Kidney (tissue), 14 donors: ENCODE results near the gene AFF3. TPM values are rescaled to one million over a fixed set of nuclear protein-coding genes. Genes with fewer than 3 reads are reported as not detected.

Source experiments
- DNase-seq, 5 donors: peaks; one replicate each; pipeline ENCODE4 v3.0.0-alpha.2; 2013 to 2020
- FAIRE-seq: peaks from 2 replicates; lab custom pipeline; 2012; peaks lifted over from hg19 to GRCh38; lab: Jason Lieb, UNC
- H3K27ac ChIP-seq, 2 donors: one replicate each; pipeline ENCODE4 v1.7.0; 2013; ENCODE audit warnings: low read depth in 2 of 2, low read length in 2 of 2, inconsistent platforms in 1 of 2
- H3K27me3 ChIP-seq: one replicate; pipeline ENCODE4 v1.7.1; 2013; ENCODE audit warnings: low read length, inconsistent platforms; ENCODE audit not compliant: control insufficient read depth, insufficient read depth
- H3K36me3 ChIP-seq, 3 donors: one replicate each; pipeline versions ENCODE4 v1.7.0 to v1.7.1; 2013; ENCODE audit warnings: low read length in 3 of 3, control low read depth in 1 of 3, inconsistent platforms in 1 of 3; ENCODE audit not compliant: insufficient read depth in 3 of 3, control insufficient read depth in 2 of 3
- H3K4me1 ChIP-seq, 3 donors: one replicate each; pipeline versions ENCODE4 v1.7.0 to v1.7.1; 2013; ENCODE audit warnings: low read length in 3 of 3, inconsistent platforms in 1 of 3, low read depth in 1 of 3; ENCODE audit not compliant: control insufficient read depth in 2 of 3, insufficient read depth in 2 of 3
- H3K4me3 ChIP-seq, 3 donors: one replicate each; pipeline versions ENCODE4 v1.7.0 to v1.8.1; 2013; ENCODE audit warnings: low read length in 3 of 3, control low read depth in 1 of 3, inconsistent platforms in 1 of 3
- H3K9ac ChIP-seq, 3 donors: one replicate each; pipeline versions ENCODE4 v1.7.0 to v1.7.1; 2013; ENCODE audit warnings: low read length in 3 of 3, control low read depth in 1 of 3, inconsistent platforms in 1 of 3
- H3K9me3 ChIP-seq, 3 donors: one replicate each; pipeline versions ENCODE4 v1.7.0 to v1.7.1; 2013; ENCODE audit warnings: low read length in 3 of 3, control low read depth in 1 of 3, inconsistent platforms in 1 of 3; ENCODE audit not compliant: control insufficient read depth in 2 of 3, insufficient read depth in 1 of 3
- CTCF ChIP-seq: IDR thresholded peaks from 3 replicates; pipeline ENCODE4 v1.5.1; 2012; ENCODE audit warnings: mild to moderate bottlenecking, moderate library complexity, borderline replicate concordance; ENCODE audit not compliant: insufficient read depth; ENCODE audit errors: extremely low read depth
- intact Hi-C: fragments of 100-400 bp; cut with DNase I; formaldehyde crosslinking; loops from one replicate; pipeline ENCODE4 v1.11.1; 2022
- polyA plus RNA-seq: library from polyadenylated mRNA; stranded (reverse); fragments of 350-450 nt; fragmentation: Illumina TruSeq; extraction: RNeasy Lipid Tissue Mini Kit (QIAGEN cat#74804); gene quantifications from one replicate; pipeline ENCODE4 v1.2.3, GENCODE V29; 2014; ENCODE audit warnings: low read depth, low replicate concordance; ENCODE audit not compliant: insufficient read depth
- total RNA-seq: library from RNA; stranded (reverse); fragmentation: NEBNext Ultra II Directional; extraction: Animal tissue kit (Norgen Biotek cat#: 25700); gene quantifications from one replicate; pipeline ENCODE4 v1.2.1, GENCODE V29; 2021
- donor health status: control.
- donor health status: control.
- donor health status: control.
- donor health status: control.
- donor health status: control.
- donor health status: DM: yes; HTN: yes; CAD: no.
- donor health status: Normal renal cell carcinoma (clear cell type).

The AFF3 gene
- total and polyA plus RNA-seq, 2 donors from 2014 or later, result 0.65 to 11.0 TPM

- no peaks in the 10 kb centered on the region for H3K36me3 ChIP-seq
- FAIRE-seq, result no peak
- H3K27me3 ChIP-seq, result no peaks in the 10 kb centered on the region
- H3K27ac ChIP-seq, result no peak overlapping the region
- intact Hi-C loops, result no loop called here
- no peak overlapping the region for H3K4me3 ChIP-seq
- TF ChIP-seq CTCF, result no peak
- no peaks in the 10 kb centered on the region for H3K9me3 ChIP-seq
- H3K4me1 ChIP-seq, result no peaks in the 10 kb centered on the region
- DNase-seq, result no peak
- H3K9ac ChIP-seq, result no peak overlapping the region
These were observed 459.9 kb downstream of the AFF3 start for GRCh38 chr2:99682275-99683060.

- no peak for FAIRE-seq
These were observed 461.4 kb downstream of the AFF3 start for GRCh38 chr2:99680946-99681345.

GRCh38 chr2:99679518-99679917 lies 462.9 kb downstream of the AFF3 start:
- no peaks in the 10 kb centered on the region for H3K4me1 ChIP-seq
- TF ChIP-seq CTCF, result no peak
- DNase-seq, result no peak
- no peaks in the 10 kb centered on the region for H3K36me3 ChIP-seq
- no peak overlapping the region for H3K4me3 ChIP-seq
- H3K27me3 ChIP-seq, result no peaks in the 10 kb centered on the region
- intact Hi-C loops, result no loop called here
- no peaks in the 10 kb centered on the region for H3K9me3 ChIP-seq
- no peak overlapping the region for H3K27ac ChIP-seq
- FAIRE-seq, result no peak
- H3K9ac ChIP-seq, result no peak overlapping the region

More at GRCh38 chr2:99680946-99681345, 461.4 kb downstream of the AFF3 start:
- no peak for TF ChIP-seq CTCF
- Histone ChIP-seq H3K27me3 (no peaks in the 10 kb centered on the region), H3K4me1 (no peaks in the 10 kb centered on the region), H3K9me3 (no peaks in the 10 kb centered on the region), H3K9ac (no peak overlapping the region), H3K36me3 (no peaks in the 10 kb centered on the region), H3K27ac (no peak overlapping the region), H3K4me3 (no peak overlapping the region)
- intact Hi-C loops, result no loop called here
- no peak for DNase-seq
